DMS 273 treated with DMSO at 0.1 percent for 48 hours (cell line): ENCODE data around the gene TTLL10.

Experiments
- DNase-seq: peaks from one replicate; lab custom pipeline; 2025; lab: John Stamatoyannopoulos, UW

TTLL10 gene

GRCh38 chr1:1236945-1237873, 63.5 kb downstream of the TTLL10 start:
- no peak for DNase-seq

DNA sequence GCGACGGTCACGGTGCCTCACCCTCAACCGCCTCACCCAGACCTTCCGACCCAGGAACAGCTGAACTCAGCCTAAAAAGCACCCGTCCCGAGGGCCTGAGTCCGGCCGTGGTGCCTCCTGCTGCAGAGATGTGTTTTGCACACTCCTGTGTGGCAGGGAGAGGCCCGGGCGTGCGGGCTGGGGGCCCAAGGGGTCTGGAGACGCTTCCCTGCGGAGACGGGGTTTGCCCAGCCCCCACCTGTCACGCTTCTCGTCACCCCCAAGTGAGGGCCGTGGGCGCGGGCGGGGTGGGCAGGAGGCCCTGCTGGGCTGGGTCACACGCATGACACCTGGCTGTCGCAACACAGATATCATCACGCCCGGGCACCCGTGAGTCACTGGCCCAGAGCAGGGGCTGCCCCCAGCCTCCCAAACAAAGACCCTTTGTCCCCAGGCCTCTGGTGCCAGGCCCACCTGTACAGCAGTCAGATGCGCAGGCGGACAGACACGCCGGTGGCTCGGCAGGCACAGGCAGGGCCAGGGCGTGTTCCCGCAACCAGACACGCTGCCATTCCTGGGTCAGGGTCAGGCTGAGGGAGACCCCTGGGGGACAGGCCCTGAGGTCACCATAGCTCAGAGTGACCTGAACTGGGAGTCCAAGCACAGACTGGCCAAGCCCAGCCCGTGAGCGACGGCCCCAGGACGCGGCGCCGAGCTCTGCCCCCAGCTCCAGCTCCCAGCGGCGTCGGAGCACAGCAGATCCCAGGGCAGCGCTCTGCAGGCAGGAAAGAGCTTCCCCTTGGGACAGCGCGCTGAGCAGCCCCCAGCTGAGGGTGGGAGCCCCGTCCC, 64.4 kb downstream of the TTLL10 start:
- no peak for DNase-seq

GRCh38 chr1:1238702-1239178, 65.1 kb downstream of the TTLL10 start:
- DNase-seq = no peak

DNA sequence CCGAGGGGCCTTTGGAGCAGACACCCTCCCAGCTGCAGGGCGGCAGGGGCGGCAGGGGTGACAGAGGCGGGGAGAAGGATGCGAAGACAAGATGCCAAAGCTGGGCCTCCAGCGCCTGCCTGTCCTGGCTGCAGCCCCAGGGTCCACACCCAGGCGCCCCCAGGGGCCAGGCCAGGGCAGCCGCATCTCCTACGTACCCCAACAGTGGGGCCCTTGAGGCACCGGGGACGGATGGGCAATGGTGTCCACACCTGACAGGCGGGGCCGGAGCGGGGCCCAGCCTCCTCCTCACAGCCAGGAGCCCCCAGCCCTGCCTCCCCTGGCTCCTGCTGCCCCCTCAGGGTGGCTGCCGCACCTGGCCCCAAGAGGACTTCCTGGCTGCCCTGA, 65.5 kb downstream of the TTLL10 start:
- no peak for DNase-seq

DNA sequence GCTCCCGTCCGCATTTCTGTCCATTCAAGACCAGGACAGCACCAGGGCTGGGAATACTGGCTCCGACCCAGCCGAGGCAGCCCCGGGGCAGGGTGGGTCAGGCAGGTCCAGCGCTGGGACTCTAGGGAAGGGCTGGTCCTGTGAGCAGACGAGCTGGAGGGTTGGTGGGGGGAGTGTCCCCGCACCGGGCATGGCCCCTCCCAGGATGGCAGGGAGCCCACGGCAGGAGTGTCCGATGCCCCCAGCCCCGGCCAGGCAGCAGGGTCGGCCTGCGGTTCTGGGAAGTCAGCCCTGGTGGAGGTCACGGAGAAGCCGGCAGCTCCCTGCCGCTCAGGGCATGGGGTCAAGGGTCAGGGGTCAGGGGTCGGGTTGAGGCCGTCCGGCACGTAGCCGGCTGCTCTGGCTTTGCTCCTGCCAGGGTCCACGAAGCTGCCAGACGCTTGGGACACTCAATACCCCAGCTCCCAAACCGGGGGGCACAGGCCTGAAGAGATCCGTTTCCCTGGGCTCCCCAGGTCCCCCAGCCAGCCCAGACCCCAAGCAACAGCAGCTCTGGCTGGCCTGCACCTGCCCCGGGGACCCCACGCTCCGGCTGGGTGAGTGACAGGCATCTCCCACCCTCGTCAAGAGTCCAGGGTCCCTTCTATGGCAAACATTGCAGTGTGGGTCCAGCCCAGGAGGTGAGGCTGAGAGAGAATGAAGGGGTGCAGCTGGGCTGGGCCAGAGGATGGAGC, 66.1 kb downstream of the TTLL10 start:
- no peak for DNase-seq

GRCh38 chr1:1240348-1240732, 66.7 kb downstream of the TTLL10 start:
- no peak for DNase-seq

- no peak for DNase-seq
Observed at GRCh38 chr1:1240822-1241587, 67.3 kb downstream of the TTLL10 start.

DNA sequence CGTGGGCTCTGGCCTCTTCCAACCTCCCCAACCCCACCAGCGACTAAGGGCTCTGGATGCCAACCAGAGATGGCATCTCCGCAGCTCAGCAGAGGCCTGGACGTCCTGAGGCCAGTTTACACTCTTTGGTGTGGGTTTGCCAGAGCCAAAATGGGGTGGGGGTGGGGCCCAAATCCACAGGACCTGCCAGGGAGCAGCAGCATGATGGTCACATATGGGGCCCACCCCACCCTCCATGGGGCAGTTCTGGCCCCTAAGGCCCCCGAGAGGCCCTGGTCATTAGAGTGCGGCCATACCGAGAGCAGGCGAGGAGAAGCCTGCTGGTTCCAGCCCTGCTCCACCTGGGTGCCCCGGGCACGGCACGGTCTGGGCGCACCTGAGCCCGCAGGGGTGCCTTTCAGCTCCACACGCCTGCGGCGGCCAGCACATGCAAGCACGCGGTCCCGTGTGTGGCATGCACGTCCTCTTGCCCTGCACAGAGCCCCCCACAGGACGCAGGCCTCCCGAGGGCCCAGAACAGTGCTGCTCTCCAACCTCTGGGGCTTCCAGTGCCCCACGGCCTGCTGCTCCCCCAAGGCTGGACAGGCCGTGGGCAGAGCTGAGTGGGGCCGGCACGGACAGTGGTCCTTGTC, 68.0 kb downstream of the TTLL10 start:
- no peak for DNase-seq

- no peak for DNase-seq
Observed at GRCh38 chr1:1242461-1243265, 69.0 kb downstream of the TTLL10 start.

GRCh38 chr1:1243266-1243660, 69.6 kb downstream of the TTLL10 start:
- DNase-seq = no peak

DNA sequence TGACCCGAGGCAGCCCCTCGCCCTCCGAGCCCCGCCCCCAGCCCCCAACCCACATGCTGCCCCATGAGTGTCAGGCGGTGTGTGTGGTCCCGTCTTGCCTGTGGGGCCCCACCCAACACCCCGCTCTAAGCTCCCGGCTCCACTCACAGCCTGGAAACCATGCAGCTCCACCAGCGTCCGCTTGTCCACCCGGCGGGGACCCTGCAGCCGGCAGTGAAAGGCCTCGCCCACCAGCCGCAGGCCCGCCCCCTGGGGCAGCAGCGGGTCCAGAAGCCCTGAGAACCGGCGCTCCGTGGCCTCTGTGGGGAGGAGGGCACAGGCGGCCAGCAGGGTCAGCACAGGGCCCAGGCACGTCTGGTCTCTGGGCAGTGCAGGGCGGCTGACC, 70.1 kb downstream of the TTLL10 start:
- DNase-seq = no peak

- DNase-seq = no peak
Observed at GRCh38 chr1:1244192-1244811, 70.6 kb downstream of the TTLL10 start.

GRCh38 chr1:1245178-1245816, 71.6 kb downstream of the TTLL10 start:
- DNase-seq = no peak

DNA sequence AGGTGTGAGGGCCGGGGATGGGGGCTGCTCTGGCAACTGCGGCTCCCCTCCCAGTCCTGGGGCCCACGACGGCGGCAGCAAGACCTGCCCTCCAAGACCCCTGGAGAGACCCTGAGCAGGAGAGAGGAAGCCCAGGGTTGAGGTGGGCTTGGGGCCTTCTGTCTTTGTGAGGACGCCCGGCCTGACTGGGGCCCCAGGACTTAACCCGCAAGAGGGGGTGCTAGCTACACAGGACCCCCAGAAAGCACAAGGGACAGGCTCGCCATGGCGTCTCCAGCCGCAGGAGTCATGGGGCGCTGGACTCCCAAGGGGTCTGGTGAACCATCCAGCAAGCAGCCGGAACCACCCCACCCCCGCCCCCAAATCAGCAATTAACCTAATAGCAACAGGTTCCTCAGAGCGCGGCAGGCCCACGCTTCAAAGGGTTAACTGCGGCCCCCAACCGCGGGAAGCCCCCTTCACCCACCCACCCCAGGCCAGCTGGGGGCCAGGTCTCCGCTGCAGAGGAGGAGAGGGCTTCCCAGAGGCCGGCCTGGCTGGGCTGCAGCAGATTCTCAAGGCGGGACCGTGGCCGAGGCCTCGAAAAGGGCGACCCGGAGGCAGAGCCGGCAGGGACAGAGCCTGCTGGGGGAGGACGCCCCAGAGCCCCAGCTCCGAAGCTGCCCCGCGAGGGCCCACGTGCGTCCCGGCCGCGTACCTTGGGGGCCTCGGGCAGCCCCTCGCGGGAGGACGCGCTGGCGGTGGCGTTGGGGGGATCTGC, 72.3 kb downstream of the TTLL10 start:
- DNase-seq = no peak

GRCh38 chr1:1246577-1247340, 73.1 kb downstream of the TTLL10 start, which contains the start of gene C1QTNF12:
C1QTNF12 (minus strand) TSS chr1:1246722; CDS start chr1:1246690, 32 bp downstream.
- DNase-seq = no peak

DNA sequence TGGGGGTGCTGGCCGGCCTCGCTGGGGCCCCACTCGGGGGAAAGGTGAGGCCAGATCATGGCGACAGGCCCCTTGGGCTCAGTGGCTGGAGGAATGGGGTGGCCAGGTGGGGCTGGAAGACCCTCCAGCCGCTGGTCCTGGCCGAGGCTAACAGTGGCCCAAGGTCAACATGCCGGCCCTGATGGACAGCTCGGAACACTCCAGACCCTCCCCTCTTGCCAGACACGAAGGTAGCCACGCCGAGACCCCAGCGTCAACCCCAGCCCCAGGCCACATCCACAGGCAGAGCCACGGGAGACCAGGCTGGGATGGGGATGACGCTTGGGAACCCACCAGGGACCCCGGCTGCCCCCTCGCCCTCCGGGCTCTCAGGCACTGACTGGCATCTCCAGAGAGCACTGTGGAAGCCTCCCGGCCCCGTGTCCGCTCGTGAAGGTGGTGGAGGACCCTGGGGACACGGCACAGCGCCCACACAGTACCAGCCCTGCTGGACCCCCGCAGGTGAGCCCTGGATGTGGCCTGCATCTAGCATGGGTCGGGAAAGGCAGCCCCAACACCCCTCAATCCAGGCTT, 73.7 kb downstream of the TTLL10 start:
- no peak for DNase-seq
